Measurements from ENCODE around the gene RIOX2. TPM values are rescaled to one million over a fixed set of nuclear protein-coding genes. Genes with fewer than 3 reads are reported as not detected.

RIOX2 gene
- polyA plus RNA-seq, 1 experiment: 27.3 TPM

DNA sequence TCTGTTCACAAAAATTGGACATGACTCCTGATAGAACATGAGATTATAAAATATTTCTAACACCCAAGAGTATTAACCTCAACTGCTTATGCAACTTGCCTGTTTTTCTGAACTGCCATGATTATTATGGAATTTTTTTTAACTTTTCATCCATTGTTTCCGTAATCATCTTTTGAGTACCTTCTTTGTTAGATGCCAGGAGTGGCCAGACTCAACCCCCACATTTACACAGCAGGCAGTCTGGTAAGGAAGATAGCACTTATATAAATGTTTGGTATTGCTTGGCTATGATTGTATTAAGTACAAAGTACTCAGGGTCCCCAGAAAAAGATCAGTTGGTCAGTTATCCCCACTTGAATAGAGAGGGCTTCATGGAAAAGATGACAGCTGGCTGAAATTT is 76.1 kb downstream of the RIOX2 start:
- TF ChIP-seq, protein P1, sequence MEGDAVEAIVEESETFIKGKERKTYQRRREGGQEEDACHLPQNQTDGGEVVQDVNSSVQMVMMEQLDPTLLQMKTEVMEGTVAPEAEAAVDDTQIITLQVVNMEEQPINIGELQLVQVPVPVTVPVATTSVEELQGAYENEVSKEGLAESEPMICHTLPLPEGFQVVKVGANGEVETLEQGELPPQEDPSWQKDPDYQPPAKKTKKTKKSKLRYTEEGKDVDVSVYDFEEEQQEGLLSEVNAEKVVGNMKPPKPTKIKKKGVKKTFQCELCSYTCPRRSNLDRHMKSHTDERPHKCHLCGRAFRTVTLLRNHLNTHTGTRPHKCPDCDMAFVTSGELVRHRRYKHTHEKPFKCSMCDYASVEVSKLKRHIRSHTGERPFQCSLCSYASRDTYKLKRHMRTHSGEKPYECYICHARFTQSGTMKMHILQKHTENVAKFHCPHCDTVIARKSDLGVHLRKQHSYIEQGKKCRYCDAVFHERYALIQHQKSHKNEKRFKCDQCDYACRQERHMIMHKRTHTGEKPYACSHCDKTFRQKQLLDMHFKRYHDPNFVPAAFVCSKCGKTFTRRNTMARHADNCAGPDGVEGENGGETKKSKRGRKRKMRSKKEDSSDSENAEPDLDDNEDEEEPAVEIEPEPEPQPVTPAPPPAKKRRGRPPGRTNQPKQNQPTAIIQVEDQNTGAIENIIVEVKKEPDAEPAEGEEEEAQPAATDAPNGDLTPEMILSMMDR (IDR thresholded peaks at IDR 0.05; ENCODE audit: low read depth, low read length): no peak
- Histone ChIP-seq H3K9me3 (ENCODE audit: control insufficient read depth, insufficient read depth, low read length) (no peaks in the 10 kb centered on the region), H3K27ac (ENCODE audit: low read depth, low read length) (no peak overlapping the region), H3K4me3 (ENCODE audit: low read depth, low read length) (no peak overlapping the region), H3K27me3 (ENCODE audit: control insufficient read depth, insufficient read depth, low read length) (no peaks in the 10 kb centered on the region)
- POLR2A ChIA-PET: no interaction called here
- CTCF ChIA-PET: interaction anchor here (1.0 kb wide), 1 partner anchor 104 kb away, joined by 4 read pairs; no protein-coding TSS in a partner anchor
- DNase-seq (ENCODE audit: low read depth, low spot score): no peak

DNA sequence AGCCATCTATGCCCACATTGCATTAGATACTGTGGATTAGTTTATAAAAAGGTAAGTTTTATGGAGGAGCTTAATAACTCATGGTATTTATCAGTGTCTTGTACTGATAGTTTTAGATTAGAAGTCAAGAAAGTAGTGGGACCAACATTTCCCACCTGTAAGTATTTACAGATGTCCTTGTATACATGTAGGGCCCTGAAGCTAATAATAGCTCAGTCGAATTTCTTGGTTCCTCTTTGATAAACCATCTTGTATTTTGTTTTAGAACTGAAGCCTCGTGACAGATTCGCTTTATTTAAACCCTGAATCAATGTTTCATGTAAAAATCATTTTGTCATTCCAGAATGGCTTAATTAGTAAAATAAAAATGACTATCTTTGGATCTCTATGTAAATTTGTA is 77.0 kb downstream of the RIOX2 start:
- TF ChIP-seq, protein P1 (IDR thresholded peaks at IDR 0.05; ENCODE audit: low read depth, low read length): no peak
- H3K9me3 ChIP-seq (ENCODE audit: control insufficient read depth, insufficient read depth, low read length): no peaks in the 10 kb centered on the region
- POLR2A ChIA-PET: no interaction called here
- CTCF ChIA-PET: interaction anchor here (1.0 kb wide), 1 partner anchor 103 kb away, joined by 4 read pairs; no protein-coding TSS in a partner anchor
- no peak overlapping the region for H3K27ac ChIP-seq (ENCODE audit: low read depth, low read length)
- H3K4me3 ChIP-seq (ENCODE audit: low read depth, low read length): no peak overlapping the region
- DNase-seq (ENCODE audit: low read depth, low spot score): no peak
- H3K27me3 ChIP-seq (ENCODE audit: control insufficient read depth, insufficient read depth, low read length): no peaks in the 10 kb centered on the region

DNA sequence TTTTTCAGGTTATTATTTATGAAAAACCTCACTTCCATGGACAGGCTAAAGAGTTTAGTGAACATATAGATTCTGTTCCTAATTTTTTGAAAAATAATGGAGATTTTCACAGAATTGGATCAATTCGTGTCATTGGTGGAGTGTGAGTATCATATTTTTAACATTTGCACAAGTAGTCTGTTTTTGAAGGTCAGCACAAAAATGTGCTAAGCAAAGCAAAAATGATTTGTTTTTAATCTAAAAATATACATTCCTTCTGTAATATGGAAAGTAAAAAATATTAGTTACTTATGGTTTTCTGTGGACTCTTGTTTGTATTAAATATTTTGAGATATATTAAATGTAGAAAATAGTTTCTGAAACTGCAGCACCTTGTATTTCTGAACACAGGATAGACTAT is 79.4 kb downstream of the RIOX2 start:
- H3K27ac ChIP-seq (ENCODE audit: low read depth, low read length): no peak overlapping the region
- TF ChIP-seq, protein P1 (IDR thresholded peaks at IDR 0.05; ENCODE audit: low read depth, low read length): no peak
- no peak for DNase-seq (ENCODE audit: low read depth, low spot score)
- ChIA-PET CTCF (no interaction called here), POLR2A (no interaction called here)
- no peaks in the 10 kb centered on the region for H3K9me3 ChIP-seq (ENCODE audit: control insufficient read depth, insufficient read depth, low read length)
- H3K4me3 ChIP-seq (ENCODE audit: low read depth, low read length): no peak overlapping the region
- no peaks in the 10 kb centered on the region for H3K27me3 ChIP-seq (ENCODE audit: control insufficient read depth, insufficient read depth, low read length)

Other genes with a start within 250 kb of the RIOX2 start
- gene ARL6, start 207.7 kb downstream of the RIOX2 start, polyA plus RNA-seq (2011; rRNA removed): 3.5 and 5.0 TPM in 2 replicates
- gene CRYBG3, start 150.4 kb downstream of the RIOX2 start, polyA plus RNA-seq (2011; rRNA removed): 7.4 and 9.9 TPM in 2 replicates
- gene GABRR3, start 62.9 kb upstream of the RIOX2 start, polyA plus RNA-seq (2011; rRNA removed): not detected in 2 replicates
- not detected in 2 replicates for gene OR5AC2, start 114.7 kb upstream of the RIOX2 start, polyA plus RNA-seq (2011; rRNA removed)
- not detected in 2 replicates for gene OR5H1, start 158.3 kb upstream of the RIOX2 start, polyA plus RNA-seq (2011; rRNA removed)
- not detected in 2 replicates for gene OR5H14, start 175.0 kb upstream of the RIOX2 start, polyA plus RNA-seq (2011; rRNA removed)
- gene OR5H15, start 194.3 kb upstream of the RIOX2 start, polyA plus RNA-seq (2011; rRNA removed): not detected in 2 replicates